IPS-18c (cell line): ENCODE measurements around the gene CTBS.

Source experiments
- H3K4me3 ChIP-seq: 2 replicates; pipeline ENCODE4 v1.7.0; 2013; ENCODE audit warnings: low read depth, mild to moderate bottlenecking, low read length, moderate library complexity; ENCODE audit not compliant: insufficient read depth
- H3K9me3 ChIP-seq: one replicate; pipeline ENCODE4 v1.6.1; 2013; ENCODE audit warnings: mild to moderate bottlenecking, low read length, moderate library complexity; ENCODE audit not compliant: control insufficient read depth, insufficient read depth

The CTBS gene, protein sequence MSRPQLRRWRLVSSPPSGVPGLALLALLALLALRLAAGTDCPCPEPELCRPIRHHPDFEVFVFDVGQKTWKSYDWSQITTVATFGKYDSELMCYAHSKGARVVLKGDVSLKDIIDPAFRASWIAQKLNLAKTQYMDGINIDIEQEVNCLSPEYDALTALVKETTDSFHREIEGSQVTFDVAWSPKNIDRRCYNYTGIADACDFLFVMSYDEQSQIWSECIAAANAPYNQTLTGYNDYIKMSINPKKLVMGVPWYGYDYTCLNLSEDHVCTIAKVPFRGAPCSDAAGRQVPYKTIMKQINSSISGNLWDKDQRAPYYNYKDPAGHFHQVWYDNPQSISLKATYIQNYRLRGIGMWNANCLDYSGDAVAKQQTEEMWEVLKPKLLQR

DNA sequence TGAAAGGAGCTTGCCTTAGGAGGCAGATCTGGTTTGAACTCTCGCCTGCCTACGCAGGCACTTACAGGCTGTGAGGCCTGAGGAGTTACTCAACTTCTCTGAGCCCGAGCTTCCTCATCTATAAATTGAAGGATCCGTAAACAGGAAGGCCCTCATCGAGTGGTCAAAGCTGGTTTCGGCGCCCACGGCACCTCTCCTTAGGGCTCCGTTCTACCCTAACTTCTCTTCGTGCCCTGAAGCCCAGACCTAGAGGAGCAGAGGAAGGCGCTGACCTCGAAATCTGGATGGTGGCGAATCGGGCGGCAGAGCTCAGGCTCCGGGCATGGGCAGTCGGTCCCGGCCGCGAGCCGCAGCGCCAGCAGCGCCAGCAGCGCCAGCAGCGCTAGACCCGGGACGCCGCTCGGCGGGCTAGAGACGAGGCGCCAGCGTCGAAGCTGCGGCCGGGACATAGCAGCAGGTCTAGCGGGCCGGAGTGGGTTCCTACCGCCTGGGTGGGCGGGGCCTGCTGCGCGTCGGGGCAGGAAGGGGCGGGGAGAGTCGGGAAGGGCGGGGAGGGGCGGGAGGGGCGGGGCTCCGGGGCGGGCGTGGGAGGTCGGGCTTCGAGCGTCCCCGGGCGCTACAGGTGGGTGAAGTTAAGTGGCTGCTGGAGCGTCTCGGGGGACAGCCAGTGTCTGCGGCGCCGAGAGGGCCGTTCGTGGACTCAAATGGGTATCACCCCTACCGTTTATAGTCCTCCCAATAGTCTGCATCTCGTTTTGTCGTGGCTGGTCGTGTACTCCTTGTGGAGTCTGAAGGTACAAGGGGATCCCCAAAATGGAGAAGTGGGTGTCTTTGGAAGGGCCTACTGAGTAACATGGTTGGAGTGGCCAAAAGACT is at the start of gene CTBS:
Gene CTBS (minus strand): TSS at position 474 of the 876 bp plus-strand sequence. CDS start 25 bp downstream, at position 449.
- Histone ChIP-seq H3K4me3 (peak within 1 kb of the TSS; percentile 72), H3K9me3 (no peaks in the 10 kb centered on the region)

- H3K9me3 ChIP-seq: no peaks in the 10 kb centered on the region
- no peak overlapping the region for H3K4me3 ChIP-seq
These were observed 47.3 kb upstream of the CTBS start for GRCh38 chr1:84621553-84621952.

- H3K9me3 ChIP-seq: no peaks in the 10 kb centered on the region
- peak overlapping the region; percentile 72 for H3K4me3 ChIP-seq
These were observed 46.6 kb upstream of the CTBS start for GRCh38 chr1:84620720-84621313.

DNA sequence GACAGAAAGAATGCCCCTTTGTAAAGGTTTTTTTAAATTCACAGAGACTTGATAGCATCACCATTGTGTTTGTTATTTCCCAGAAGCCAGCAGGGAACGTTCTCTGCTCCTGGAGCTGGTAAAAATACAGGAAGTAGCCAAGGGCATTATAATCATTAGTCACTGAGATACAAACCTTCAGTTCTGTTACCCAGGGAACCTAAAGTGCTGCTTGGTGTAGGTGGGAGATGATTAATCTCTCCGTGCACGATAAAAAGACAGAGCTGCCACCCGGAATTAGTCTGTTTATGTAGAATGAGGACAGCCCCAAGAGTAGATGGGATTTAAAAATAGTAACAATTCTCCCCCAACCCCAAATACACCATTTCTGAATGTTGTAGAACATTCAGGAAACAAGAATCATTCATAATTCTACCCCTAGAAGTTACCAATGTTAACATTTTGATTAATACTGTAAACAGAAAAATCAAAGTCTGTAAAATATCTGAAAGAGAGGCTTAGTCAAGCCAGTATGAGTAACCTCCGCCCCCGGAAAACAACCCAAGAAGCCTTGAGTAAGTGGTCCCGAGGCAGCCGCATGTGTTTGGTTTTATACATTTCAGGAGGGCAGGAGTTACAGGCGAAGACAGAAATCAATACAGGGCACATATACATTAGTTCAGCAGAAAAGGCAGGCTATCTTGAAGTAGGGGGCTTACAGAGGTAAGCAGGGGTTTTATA is 45.3 kb upstream of the CTBS start:
- Histone ChIP-seq H3K4me3 (no peak overlapping the region), H3K9me3 (no peaks in the 10 kb centered on the region)

GRCh38 chr1:84617349-84617748 is 43.1 kb upstream of the CTBS start:
- Histone ChIP-seq H3K9me3 (peaks cover 12% of the 10 kb centered on the region), H3K4me3 (no peak overlapping the region)

GRCh38 chr1:84615790-84616189 is 41.5 kb upstream of the CTBS start:
- H3K9me3 ChIP-seq: peaks cover 12% of the 10 kb centered on the region
- H3K4me3 ChIP-seq: no peak overlapping the region

- no peak overlapping the region for H3K4me3 ChIP-seq
- H3K9me3 ChIP-seq: peaks cover 12% of the 10 kb centered on the region
These were observed 39.6 kb upstream of the CTBS start for GRCh38 chr1:84613887-84614286.

GRCh38 chr1:84613026-84613425 is 38.8 kb upstream of the CTBS start:
- Histone ChIP-seq H3K4me3 (no peak overlapping the region), H3K9me3 (peaks cover 12% of the 10 kb centered on the region)

- peaks cover 12% of the 10 kb centered on the region for H3K9me3 ChIP-seq
- no peak overlapping the region; the same call in 1 of the 2 replicates for H3K4me3 ChIP-seq
These were observed 37.6 kb upstream of the CTBS start for GRCh38 chr1:84611796-84612195.

- Histone ChIP-seq H3K4me3 (no peak overlapping the region), H3K9me3 (peaks cover 12% of the 10 kb centered on the region)
These were observed 36.9 kb upstream of the CTBS start for GRCh38 chr1:84611091-84611490.

DNA sequence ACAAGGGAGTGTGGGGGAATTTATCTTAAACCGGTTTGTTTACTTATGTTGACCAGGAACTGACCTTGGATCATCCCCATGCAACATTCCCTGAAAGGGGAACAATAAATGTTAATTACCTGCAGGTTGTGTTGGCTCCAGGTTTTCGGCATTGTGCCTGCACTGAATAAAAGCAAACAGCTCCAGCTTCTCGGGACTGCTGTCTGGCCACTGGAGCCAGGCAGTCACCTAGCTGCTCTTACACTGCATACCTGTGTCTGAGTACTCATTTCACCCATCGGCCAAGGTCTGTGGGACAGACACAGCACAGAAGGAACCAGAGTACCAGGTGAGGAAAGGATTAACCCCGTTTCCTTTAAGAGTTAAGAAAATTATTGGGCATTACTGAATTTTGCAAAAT is 32.7 kb upstream of the CTBS start:
- H3K4me3 ChIP-seq: no peak overlapping the region

DNA sequence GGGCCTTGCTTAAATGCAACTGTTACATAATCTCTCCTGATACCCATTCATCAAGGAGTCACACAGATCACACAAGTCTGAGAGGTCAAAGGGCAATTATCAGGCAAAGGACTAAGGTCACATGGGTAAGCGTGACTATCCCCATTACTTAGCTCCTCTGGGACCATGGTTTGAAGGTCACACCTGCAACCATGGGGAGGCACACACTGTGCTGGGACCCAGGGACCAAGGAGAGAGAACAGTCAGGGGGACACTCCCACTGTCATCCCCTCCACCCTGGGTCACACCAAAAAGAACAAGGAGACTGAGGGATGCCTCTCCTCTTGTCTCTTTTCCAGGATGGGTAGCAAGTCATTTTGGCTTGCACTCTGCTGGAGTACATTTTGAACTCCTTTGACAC is 30.9 kb upstream of the CTBS start:
- H3K9me3 ChIP-seq: peaks cover 10% of the 10 kb centered on the region
- H3K4me3 ChIP-seq: no peak overlapping the region

More for the DNA sequence above, 32.7 kb upstream of the CTBS start:
- H3K9me3 ChIP-seq: peaks cover 10% of the 10 kb centered on the region

- Histone ChIP-seq H3K4me3 (no peak overlapping the region), H3K9me3 (peaks cover 10% of the 10 kb centered on the region)
These were observed 29.9 kb upstream of the CTBS start for GRCh38 chr1:84603941-84604830.

- peaks cover 10% of the 10 kb centered on the region for H3K9me3 ChIP-seq
- H3K4me3 ChIP-seq: no peak overlapping the region
These were observed 29.0 kb upstream of the CTBS start for GRCh38 chr1:84603223-84603622.

- Histone ChIP-seq H3K4me3 (no peak overlapping the region), H3K9me3 (peaks cover 12% of the 10 kb centered on the region)
These were observed 26.6 kb upstream of the CTBS start for GRCh38 chr1:84600796-84601195.
